Measurements from ENCODE around the gene PUS10.
"Not testable (repeated sequence)": the region's sequence is repeated elsewhere in the genome, so short reads cannot be mapped to it uniquely, and the experiment has no call there.

The PUS10 gene

DNA sequence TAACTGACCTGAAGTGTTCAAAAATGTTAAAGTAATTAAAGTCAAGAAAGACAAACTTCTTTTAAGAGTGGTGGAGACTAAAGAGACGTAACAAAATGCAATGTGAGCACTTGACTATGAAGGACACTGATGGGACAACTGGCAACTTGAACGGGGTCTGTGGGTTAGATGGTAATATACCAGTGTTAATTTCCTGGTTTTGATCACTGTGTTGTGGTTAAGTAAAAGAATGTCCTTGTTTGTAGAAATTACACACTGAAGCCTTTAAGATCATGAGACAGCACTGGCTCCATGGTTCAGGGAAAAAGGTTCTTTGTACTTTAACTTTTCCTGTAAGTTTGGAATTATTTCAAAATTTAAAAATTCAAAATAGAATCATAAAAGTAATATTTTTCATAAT lies 78.4 kb downstream of the PUS10 start:
- H3K4me3 ChIP-seq (ENCODE audit: control insufficient read depth, low read depth, low read length) = no peak overlapping the region
- TF ChIP-seq CTCF (IDR thresholded peaks at IDR 0.05; ENCODE audit: control insufficient read depth, insufficient read depth, low read depth, low read length, missing control alignments) = no peak
- DNase-seq (ENCODE audit: low read depth) = no peak

GRCh38 chr2:60938301-60938700 lies 79.8 kb downstream of the PUS10 start:
- H3K4me3 ChIP-seq (ENCODE audit: control insufficient read depth, low read depth, low read length) = no peak overlapping the region
- no peak for DNase-seq (ENCODE audit: low read depth)
- TF ChIP-seq CTCF (IDR thresholded peaks at IDR 0.05; ENCODE audit: control insufficient read depth, insufficient read depth, low read depth, low read length, missing control alignments) = no peak

DNA sequence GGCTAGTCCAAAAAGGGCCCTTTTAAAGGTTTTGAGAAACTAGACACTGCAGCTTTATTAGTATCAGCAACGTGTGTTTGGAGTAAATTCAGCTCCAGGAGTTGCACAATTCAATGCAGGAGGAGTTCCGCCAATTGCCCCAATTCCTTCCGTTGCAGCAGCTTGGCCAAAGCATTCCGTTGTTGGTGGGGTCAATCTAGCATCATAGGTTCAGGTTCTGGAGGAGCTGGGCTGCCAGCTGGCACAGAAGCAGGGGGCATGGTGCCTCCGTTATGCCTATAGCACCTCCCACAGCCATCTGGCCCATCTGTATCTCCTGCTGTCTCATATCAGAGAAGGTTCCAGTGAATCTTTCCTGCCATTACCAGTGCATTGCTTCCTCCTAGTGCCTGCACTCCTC lies 81.3 kb downstream of the PUS10 start:
- TF ChIP-seq CTCF (IDR thresholded peaks at IDR 0.05; ENCODE audit: control insufficient read depth, insufficient read depth, low read depth, low read length, missing control alignments) = no peak
- no peak for DNase-seq (ENCODE audit: low read depth)
- no peak overlapping the region for H3K4me3 ChIP-seq (ENCODE audit: control insufficient read depth, low read depth, low read length)

DNA sequence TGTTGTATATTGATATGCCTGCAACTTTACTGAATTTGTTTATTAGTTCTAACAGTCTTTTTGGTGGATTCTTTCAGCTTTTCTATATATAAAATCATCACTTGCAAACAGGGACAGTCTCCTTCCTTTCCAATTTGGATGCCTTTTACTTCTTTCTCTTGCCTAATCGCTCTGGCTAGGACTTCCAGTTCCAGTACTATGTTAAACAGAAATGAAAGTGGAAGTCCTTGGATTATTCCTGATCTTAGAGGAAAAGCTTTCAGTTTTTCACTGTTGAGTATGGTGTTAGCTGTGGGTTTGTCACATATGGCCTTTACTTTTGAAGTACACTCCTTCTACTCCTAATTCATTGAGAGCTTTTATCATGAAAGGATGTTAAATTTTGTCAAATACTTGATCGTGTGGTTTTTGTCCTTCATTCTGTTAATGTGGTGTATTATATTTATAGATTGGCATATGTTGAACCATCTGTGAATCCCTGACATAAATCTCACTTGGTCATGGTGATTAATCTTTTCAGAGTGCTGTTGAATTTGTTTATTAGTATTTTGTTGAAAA lies 83.8 kb downstream of the PUS10 start:
- no peak overlapping the region for H3K4me3 ChIP-seq (ENCODE audit: control insufficient read depth, low read depth, low read length)
- TF ChIP-seq CTCF (IDR thresholded peaks at IDR 0.05; ENCODE audit: control insufficient read depth, insufficient read depth, low read depth, low read length, missing control alignments) = no peak
- DNase-seq (ENCODE audit: low read depth) = no peak

DNA sequence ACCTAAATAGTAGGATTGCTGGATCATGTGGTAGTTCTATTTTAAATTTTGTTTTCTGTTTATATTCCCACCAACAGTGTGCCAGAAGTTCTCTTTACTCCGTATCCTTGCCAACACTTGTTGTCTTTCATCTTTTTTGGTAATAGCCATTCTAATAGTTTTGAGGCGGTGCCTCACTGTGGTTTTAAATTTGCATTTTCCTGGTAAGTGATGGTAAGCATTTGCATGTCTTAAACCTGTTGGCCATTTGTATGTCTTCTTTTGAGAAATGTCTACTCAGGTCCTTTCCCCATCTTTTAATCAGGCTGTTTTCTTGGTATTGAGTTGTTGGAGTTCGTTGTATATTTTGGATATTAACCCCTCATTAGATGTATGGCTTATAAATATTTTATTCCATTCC lies 85.1 kb downstream of the PUS10 start:
- DNase-seq (ENCODE audit: low read depth) = no peak
- no peak for TF ChIP-seq CTCF (IDR thresholded peaks at IDR 0.05; ENCODE audit: control insufficient read depth, insufficient read depth, low read depth, low read length, missing control alignments)
- H3K4me3 ChIP-seq (ENCODE audit: control insufficient read depth, low read depth, low read length) = no peak overlapping the region

DNA sequence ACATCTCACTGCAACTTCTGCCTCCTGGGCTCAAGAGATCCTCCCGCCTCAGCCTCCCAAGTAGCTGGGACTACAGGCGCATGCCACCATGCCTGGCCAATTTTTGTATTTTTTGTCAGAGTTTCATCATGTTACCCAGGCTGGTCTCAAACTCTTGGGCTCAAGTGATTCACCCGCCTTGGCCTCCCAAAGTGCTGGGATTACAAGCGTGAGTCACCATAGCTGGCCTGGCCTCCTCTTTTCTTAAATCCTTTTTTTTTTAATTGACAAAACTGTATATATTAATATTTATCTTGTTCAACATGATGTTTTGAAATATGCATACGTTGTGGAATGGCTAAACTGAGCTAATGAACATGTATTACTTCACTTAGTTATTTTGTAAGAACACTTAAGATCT lies 86.0 kb downstream of the PUS10 start:
- not testable (repeated sequence) for DNase-seq (ENCODE audit: low read depth); H3K4me3 ChIP-seq (ENCODE audit: control insufficient read depth, low read depth, low read length)

DNA sequence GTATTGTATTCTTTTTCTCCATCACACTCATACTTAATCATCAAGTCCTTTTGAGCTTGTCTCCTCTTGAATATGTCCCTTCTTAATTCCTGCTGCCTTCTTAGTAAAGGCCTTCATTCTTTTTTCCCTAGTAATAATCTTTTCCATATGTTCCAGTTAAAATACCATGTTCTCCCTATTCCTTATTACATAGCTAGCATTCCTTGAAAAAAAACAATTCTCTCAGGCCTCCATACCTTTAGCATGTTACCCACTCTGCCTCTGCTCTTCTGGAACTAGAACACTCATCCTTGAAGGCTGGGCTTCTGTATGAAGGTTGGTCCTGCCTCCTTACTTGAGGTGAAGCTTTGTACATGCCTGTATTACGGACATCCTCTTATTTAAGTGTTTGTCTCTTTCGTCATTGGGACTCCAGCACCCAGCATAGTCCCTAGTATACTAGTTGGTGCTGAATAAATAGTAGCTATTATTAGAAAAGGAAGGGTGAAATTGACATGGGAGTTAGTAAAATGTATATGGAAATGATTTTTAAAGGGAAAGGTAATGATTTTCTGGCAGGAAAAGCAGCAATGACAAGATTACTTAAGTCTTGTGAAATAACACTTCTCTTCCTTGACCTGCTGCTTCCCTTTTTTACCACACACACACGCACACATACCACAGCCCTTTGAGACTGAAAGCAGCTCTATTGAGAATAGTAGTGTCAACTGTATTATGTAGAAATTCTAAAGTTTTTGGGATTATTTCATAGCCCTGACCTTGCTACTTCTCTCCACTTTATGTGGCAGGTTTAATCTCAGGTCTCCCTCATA lies 91.1 kb downstream of the PUS10 start:
- TF ChIP-seq CTCF (IDR thresholded peaks at IDR 0.05; ENCODE audit: control insufficient read depth, insufficient read depth, low read depth, low read length, missing control alignments) = no peak
- no peak overlapping the region for H3K4me3 ChIP-seq (ENCODE audit: control insufficient read depth, low read depth, low read length)
- DNase-seq (ENCODE audit: low read depth) = peak; percentile 74

All from AG09309 (cell line).